GM19438 (cell line): ENCODE data around the gene PHC1.

ENCODE experiments used
- ATAC-seq: cut with Tn5 transposase; IDR thresholded peaks from one replicate; pipeline ENCODE4 v1.9.1; 2021; ENCODE audit warnings: low read depth; ENCODE audit not compliant: unreplicated experiment

Gene PHC1

GRCh38 chr12:8948701-8949341 is 34.5 kb downstream of the PHC1 start:
- no peak for ATAC-seq

- peak; percentile 88 for ATAC-seq
Observed at GRCh38 chr12:8949342-8950220, 35.3 kb downstream of the PHC1 start, which contains the start of gene M6PR. M6PR (minus strand) TSS chr12:8949645; CDS start chr12:8946404, 3,241 bp downstream.

- ATAC-seq: peak; percentile 4
Observed at GRCh38 chr12:8950221-8950527, 35.9 kb downstream of the PHC1 start.

- no peak for ATAC-seq
Observed at GRCh38 chr12:8950702-8951478, 36.6 kb downstream of the PHC1 start.

GRCh38 chr12:8951744-8952143 is 37.4 kb downstream of the PHC1 start:
- ATAC-seq: no peak

GRCh38 chr12:8953773-8954402 is 39.6 kb downstream of the PHC1 start:
- ATAC-seq: no peak

GRCh38 chr12:8956073-8956472 is 41.8 kb downstream of the PHC1 start:
- no peak for ATAC-seq

- no peak for ATAC-seq
Observed at GRCh38 chr12:8956772-8957171, 42.5 kb downstream of the PHC1 start.

- ATAC-seq: no peak
Observed at GRCh38 chr12:8957561-8957960, 43.3 kb downstream of the PHC1 start.

GRCh38 chr12:8958066-8958465 is 43.8 kb downstream of the PHC1 start:
- ATAC-seq: no peak

GRCh38 chr12:8960176-8960575 is 45.9 kb downstream of the PHC1 start:
- no peak for ATAC-seq

GRCh38 chr12:8968761-8969160 is 54.5 kb downstream of the PHC1 start:
- ATAC-seq: no peak

GRCh38 chr12:8969861-8970411 is 55.6 kb downstream of the PHC1 start:
- ATAC-seq: no peak

- no peak for ATAC-seq
Observed at GRCh38 chr12:8970432-8970831, 56.1 kb downstream of the PHC1 start.

GRCh38 chr12:8980137-8980536 is 65.8 kb downstream of the PHC1 start:
- ATAC-seq: no peak

- ATAC-seq: no peak
Observed at GRCh38 chr12:8985213-8985754, 71.0 kb downstream of the PHC1 start.

- ATAC-seq: no peak
Observed at GRCh38 chr12:8987163-8987562, 72.9 kb downstream of the PHC1 start.

- no peak for ATAC-seq
Observed at GRCh38 chr12:8987685-8988084, 73.4 kb downstream of the PHC1 start.

- no peak for ATAC-seq
Observed at GRCh38 chr12:8989413-8989812, 75.1 kb downstream of the PHC1 start, which contains the start of gene KLRG1. KLRG1 (plus strand) TSS chr12:8989546; CDS start chr12:8989636, 90 bp downstream.
